NCI-H2171 (cell line): Measurements from ENCODE around the gene HSPA4L.

Experiments used
- DNase-seq: peaks from one replicate; lab custom pipeline; 2025; lab: John Stamatoyannopoulos, UW

HSPA4L gene

DNA sequence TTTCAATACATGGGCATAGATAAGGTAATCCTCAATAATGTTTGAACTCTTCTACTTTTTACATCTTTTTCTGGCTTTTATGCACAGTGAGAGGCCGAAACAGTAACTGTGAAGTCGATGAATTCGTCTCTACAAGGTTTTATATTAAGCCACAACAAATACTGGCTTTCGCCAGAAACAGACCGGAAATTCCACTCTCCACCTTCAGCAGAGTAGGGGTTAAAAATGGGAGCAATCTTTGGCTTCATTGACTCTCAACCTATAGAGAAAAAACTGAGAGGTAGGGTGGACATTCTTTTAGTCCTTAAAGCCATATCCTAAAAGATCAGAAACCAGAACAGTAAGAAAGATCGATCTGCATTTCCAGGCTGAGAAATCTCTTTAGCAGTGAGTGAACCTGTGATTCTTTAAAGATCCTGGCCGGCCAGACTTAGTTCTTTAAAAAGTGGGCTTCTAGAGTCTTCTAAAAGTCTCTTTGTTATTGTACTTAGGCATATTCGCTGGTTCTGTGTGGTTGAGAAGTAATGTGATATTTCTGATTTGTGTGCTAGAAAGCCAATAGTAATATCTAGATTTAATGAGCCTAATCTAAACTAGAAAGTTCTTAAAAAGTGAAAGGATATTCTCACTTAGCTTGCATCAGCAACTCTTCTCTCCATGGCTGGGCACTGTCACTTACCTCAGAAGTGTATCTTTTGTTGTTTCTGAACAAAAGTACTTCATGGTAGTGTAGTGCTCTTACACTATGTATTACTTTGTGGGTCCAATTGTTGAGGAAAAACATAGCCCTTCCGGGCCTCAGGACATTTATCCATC, 2.0 kb downstream of the HSPA4L start:
- DNase-seq, result no peak

GRCh38 chr4:127788517-127788916, 6.4 kb downstream of the HSPA4L start:
- DNase-seq, result no peak

- DNase-seq, result no peak
These were observed 9.3 kb downstream of the HSPA4L start for GRCh38 chr4:127791391-127791790.

DNA sequence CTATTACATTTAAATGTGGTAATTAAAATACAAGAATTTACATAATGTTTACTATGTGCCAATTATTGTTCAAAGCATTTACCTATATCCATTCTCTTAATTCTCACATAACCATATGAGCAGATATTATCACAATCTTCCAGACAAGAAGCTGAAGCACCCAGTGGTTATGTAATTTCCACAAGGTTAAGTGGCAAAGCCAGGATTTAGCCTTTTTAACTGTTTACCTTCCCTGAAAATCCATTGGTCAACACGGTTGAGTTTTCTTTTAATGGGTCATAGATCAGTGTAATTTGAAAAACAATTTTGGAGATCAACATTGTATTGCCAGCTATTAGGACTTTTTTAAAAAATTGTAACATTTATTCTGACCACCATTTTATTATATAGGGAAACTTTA, 11.4 kb downstream of the HSPA4L start:
- DNase-seq, result no peak

- no peak for DNase-seq
These were observed 17.6 kb downstream of the HSPA4L start for GRCh38 chr4:127799711-127800110.

- no peak for DNase-seq
These were observed 27.2 kb downstream of the HSPA4L start for GRCh38 chr4:127809173-127809800.

DNA sequence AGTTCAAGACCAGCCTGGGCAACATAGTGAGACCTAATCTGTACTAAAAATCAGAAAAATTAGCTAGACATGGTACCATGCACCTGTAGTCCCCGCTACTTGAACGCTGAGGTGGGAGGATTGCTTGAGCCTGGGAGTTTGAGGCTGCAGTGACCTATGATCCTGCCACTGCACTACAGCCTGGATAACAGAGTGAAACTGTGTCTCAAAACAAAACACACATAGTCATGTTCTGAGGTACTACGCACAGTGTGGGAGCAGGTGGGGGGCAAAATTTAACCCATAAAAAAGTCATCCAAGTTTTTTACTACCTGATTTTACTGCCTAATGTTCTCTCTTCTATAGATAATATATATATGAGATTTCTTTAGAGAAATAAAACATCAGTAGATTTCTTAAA, 28.4 kb downstream of the HSPA4L start:
- no peak for DNase-seq

GRCh38 chr4:127822430-127822829, 40.3 kb downstream of the HSPA4L start:
- DNase-seq, result no peak

DNA sequence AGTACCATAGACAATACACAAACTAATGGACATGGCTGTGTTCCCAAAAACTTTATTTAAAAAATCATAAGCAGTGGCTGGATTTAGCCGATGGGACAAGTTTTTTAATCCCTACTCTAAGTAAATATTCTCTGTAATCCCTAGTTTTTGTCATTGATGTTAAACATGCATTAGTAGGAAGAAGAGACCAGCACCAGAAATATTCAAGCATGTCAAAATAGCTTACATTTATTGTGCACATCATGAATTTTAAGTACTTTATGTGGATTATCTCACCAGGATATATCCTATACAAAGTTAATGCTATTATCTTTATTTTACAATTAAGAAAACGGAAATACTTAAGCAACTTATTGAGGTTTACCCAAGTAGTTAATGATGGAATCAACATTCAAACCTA, 46.0 kb downstream of the HSPA4L start:
- DNase-seq, result no peak

DNA sequence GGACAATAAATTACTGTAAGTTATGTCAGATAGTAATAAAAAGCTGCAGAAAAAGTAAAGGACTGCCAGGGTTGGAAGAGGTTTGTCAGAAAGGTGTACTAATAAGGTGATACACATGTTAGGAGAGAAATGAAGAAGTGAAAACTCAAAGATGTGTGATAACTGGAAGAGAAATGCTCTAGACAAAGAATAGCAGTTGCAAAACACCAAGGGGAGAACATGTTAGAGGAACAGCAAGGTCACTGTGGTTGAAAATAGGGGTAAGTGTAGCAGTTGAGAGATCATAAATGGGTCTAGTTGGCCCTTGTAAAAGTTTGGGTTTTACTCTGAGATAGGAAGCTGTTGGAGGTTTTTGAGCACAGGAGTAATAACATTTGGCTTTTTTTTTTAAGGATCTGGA, 46.9 kb downstream of the HSPA4L start:
- no peak for DNase-seq

DNA sequence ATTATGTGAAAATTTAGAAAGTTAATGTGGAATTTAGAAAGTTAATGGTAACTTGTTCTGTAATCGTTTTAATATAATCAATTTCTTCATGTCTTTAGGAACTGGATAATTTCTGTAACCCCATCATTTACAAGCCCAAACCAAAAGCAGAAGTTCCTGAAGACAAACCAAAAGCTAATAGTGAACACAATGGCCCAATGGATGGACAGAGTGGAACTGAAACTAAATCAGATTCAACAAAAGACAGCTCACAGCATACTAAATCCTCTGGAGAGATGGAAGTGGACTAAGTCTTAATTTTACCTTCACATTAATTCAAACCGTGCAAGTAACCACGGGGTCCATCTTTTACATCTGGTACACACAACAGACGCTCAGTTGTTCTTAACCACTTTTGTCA, 50.5 kb downstream of the HSPA4L start:
- no peak for DNase-seq

DNA sequence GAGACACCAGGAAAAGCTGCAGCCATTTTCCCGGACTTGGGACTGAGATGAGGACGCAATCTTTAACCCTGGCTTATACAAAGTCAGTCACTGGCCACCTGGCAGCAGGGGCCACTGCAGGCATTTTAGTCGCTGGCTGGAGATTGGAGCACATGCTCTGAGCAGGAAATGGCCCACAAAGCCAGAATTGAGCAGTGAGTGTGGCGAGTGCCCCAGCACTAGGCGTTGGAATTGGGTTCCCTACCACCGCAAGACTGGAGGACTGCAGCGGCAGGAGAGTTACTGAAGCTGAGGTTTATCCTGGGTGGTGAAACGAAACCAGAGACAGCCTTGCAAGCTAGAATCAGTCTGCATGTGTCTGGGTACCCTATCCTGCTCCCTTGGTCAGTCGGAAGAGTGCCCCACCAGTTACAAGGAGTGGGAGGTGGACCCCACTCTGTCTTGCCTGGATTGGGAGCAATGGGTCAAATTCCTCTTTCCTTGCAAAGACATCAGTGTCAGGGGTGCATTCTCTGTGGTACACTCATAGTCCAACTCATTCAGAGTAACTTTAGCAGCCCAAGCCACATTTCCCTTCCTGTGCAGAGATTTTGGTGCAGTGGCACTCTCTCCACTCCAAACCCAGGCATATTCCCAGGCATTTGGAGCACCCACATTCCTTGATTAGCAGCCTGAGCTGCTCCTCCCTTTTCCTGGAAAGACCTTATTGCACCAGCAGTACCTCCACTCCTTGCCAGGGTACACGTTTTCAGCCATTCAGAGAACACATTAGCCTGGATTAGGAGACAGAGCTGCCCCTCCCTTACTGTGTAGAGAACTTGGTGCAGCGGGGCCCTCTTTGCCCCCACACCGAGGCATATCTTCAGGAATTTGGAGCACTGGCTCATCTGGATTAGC, 61.8 kb downstream of the HSPA4L start:
- no peak for DNase-seq

GRCh38 chr4:127844601-127845116, 62.5 kb downstream of the HSPA4L start:
- DNase-seq, result no peak

DNA sequence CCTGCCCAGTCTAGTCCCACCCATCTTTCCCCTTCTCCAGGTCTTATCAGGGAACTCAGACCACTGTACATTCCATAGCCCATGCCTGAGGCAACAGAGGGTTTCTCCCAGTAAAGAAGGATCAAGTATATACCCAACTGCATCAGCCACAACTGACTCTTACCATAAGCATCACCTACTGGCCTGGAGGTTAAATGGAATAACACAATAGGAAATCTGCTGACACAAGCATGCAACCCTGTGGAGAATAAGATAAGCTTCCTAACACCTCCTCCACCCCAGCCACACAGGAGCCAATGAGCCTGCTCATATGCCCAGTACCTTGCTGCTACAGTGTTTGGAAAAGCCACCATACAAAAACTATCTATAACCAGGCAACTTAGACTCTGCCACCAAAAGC, 63.9 kb downstream of the HSPA4L start:
- no peak for DNase-seq

GRCh38 chr4:127846765-127847164, 64.6 kb downstream of the HSPA4L start:
- DNase-seq, result no peak

- DNase-seq, result no peak
These were observed 67.5 kb downstream of the HSPA4L start for GRCh38 chr4:127849505-127850234.

DNA sequence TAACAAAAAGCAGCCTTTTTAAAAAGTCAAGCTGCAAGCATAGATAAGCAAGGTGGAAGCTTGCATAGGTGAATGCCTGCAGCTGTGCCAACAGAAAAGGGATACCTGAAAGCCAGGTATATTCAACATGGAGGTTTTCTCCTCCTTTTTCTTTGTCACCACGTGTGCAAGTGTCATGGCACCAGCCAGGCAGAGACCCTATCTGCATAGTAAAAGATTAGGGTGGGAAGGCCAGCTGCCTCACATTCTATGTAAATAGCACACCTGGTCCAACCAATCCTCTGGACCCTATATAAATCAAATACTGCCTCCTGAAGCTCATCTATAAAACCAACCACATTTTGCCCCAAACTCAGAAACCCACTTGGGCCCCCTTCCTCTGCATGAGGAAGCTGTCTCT, 70.5 kb downstream of the HSPA4L start:
- DNase-seq, result no peak

GRCh38 chr4:127856196-127856812, 74.2 kb downstream of the HSPA4L start:
- no peak for DNase-seq

- no peak for DNase-seq
These were observed 74.8 kb downstream of the HSPA4L start for GRCh38 chr4:127856813-127857447.

GRCh38 chr4:127857641-127858040, 75.5 kb downstream of the HSPA4L start:
- no peak for DNase-seq

DNA sequence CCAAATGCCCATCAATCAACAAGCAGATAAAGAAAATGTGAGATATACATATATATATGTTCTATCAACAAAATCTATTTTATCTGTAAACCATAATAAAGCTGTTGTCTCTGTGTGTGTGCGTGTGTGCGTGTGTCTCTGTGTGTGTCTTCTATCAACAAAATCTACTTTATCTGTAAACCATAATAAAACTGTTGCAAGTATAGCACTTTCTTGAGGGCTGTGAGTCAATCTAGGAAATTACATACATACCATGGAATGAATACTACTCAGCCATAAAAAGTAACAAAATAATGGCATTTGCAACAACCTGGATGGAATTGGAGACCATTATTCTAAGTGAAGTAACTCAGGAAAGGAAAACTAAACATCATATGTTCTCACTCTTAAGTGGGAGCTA, 86.1 kb downstream of the HSPA4L start:
- DNase-seq, result no peak
